RWPE1 (cell line): ENCODE measurements around the gene CNTNAP2.

Source experiments
- CTCF ChIA-PET: fragments of 350-600 bp; sonication (Branson Sonifier 250); formaldehyde crosslinking; extraction: SDS; loops from one replicate; lab custom pipeline; 2021; lab: Yijun Ruan, JAX
- POLR2A ChIA-PET: fragments of 400-600 bp; formaldehyde crosslinking; extraction: SDS; loops from one replicate; lab custom pipeline; 2020; ENCODE audit warnings: antibody characterized with exemption; ENCODE audit not compliant: low non-redundant PET; lab: Yijun Ruan, JAX
- DNase-seq: peaks from one replicate; pipeline ENCODE4 v3.0.0; 2012; ENCODE audit warnings: low spot score
- H3K27ac ChIP-seq: fragments of 450-650 bp; 2 replicates; pipeline ENCODE4 v1.5.1; 2017
- TF ChIP-seq, protein P1 (sequence below): fragments of 450-650 bp; conservative IDR thresholded peaks from 2 replicates; pipeline ENCODE4 v1.5.1; 2017; ENCODE audit warnings: low read depth, mild to moderate bottlenecking

The CNTNAP2 gene

GRCh38 chr7:146926841-146927240 lies 810.2 kb downstream of the CNTNAP2 start:
- ChIA-PET POLR2A (no interaction called here), CTCF (interaction anchor here (0.7 kb wide), 1 partner anchor 357 kb away, joined by 4 read pairs; no protein-coding TSS in a partner anchor)
- DNase-seq, result no peak
- H3K27ac ChIP-seq, result no peak overlapping the region
- TF ChIP-seq, protein P1, sequence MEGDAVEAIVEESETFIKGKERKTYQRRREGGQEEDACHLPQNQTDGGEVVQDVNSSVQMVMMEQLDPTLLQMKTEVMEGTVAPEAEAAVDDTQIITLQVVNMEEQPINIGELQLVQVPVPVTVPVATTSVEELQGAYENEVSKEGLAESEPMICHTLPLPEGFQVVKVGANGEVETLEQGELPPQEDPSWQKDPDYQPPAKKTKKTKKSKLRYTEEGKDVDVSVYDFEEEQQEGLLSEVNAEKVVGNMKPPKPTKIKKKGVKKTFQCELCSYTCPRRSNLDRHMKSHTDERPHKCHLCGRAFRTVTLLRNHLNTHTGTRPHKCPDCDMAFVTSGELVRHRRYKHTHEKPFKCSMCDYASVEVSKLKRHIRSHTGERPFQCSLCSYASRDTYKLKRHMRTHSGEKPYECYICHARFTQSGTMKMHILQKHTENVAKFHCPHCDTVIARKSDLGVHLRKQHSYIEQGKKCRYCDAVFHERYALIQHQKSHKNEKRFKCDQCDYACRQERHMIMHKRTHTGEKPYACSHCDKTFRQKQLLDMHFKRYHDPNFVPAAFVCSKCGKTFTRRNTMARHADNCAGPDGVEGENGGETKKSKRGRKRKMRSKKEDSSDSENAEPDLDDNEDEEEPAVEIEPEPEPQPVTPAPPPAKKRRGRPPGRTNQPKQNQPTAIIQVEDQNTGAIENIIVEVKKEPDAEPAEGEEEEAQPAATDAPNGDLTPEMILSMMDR, result no peak

DNA sequence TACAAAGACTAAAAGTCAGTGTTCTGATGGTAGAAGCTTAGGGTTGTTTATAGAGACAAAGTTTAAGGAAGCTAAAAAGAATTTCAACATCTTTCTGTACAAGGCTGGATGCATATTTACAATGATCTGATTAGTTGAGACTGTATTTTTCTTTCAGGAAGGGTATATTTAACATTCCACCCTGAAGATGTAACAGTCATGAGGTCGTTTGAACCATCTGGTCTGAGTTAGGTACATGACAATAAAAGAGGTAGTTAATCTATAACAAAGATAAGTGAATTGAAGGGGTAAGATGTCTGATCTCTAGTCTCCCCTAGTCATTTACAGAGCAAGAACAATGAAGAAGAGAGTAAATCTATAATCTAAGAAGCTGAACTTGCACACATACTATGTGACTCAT lies 821.2 kb downstream of the CNTNAP2 start:
- DNase-seq, result no peak
- H3K27ac ChIP-seq, result no peak overlapping the region
- TF ChIP-seq, protein P1, result no peak
- ChIA-PET POLR2A (no interaction called here), CTCF (no interaction called here)

GRCh38 chr7:146943483-146943882 lies 826.9 kb downstream of the CNTNAP2 start:
- ChIA-PET POLR2A (no interaction called here), CTCF (no interaction called here)
- H3K27ac ChIP-seq, result no peak overlapping the region
- DNase-seq, result no peak
- TF ChIP-seq, protein P1, result no peak

DNA sequence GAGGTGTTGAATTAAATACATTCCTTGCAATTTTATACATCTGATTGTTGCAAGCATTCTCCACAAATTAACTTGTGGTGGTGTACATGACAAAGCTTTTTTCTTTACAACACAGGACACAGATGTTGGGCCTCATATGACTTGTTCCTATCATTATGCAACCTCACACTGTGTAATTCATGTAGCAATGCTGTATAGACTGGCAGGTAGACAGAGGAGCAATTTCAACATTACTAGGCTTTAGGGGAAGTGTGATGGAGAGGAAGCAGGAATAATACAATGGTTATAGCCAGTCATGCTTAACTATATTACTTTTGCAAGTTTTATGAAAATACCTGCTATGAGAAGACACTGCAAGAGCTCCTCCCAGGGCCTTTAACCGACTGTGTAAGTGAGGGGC lies 832.1 kb downstream of the CNTNAP2 start:
- no peak overlapping the region for H3K27ac ChIP-seq
- TF ChIP-seq, protein P1, result no peak
- ChIA-PET POLR2A (no interaction called here), CTCF (no interaction called here)
- no peak for DNase-seq

- ChIA-PET POLR2A (no interaction called here), CTCF (no interaction called here)
- H3K27ac ChIP-seq, result no peak overlapping the region
- no peak for DNase-seq
- TF ChIP-seq, protein P1, result no peak
Observed at GRCh38 chr7:146956321-146956720, 839.7 kb downstream of the CNTNAP2 start.

DNA sequence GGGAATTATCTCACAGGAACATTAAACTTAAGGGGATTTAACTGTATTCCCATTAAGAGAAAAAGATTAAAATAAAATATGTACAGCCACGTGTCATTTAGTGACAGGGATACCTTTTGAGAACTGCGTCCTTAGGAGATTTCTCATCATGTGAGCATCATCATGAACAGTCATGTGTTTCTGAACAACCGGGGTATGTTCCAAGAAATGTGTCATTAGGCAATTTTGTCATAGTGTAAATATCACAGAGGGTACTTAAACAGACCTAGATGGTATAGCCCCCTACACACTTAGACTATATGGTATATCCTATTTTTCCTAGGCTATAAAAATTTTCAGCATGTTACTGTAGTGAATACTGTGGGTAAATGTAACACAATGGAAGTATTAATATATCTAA lies 840.3 kb downstream of the CNTNAP2 start:
- H3K27ac ChIP-seq, result no peak overlapping the region
- TF ChIP-seq, protein P1, result no peak
- ChIA-PET CTCF (no interaction called here), POLR2A (no interaction called here)
- no peak for DNase-seq
